22Rv1 (cell line): ENCODE data around the gene GOLGA8J.
"Not testable (repeated sequence)": the region's sequence is repeated elsewhere in the genome, so short reads cannot be mapped to it uniquely, and the experiment has no call there.

Source experiments
- H3K27ac ChIP-seq: fragments of 450-650 bp; 2 replicates; pipeline ENCODE4 v1.5.1; 2017
- CTCF ChIP-seq: fragments of 450-650 bp; IDR thresholded peaks from 2 replicates; pipeline ENCODE4 v1.5.1; 2017; ENCODE audit warnings: mild to moderate bottlenecking
- ZFX ChIP-seq: fragments of 450-650 bp; IDR thresholded peaks from 2 replicates; pipeline ENCODE4 v1.6.1; 2017; ENCODE audit warnings: antibody characterized with exemption, borderline replicate concordance

GOLGA8J gene

DNA sequence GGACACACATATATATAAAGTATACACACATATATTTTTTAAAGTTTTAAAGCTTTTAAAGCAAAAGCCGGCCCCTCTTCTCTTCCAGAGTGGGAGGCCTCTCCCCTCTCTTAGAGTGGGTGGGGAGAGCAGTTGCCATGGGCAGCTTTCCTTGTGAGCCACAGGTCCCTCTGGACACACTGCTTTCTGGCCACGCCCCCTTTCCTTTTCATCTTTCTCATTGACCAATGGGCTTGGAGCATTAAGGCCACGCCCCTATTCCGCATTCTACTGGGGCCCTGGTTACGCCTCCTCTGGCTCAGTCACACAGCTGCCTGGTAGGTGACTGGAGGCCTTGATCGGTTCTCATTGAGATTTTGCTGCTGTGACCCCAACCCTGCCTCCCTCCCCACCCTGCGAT is at the start of gene GOLGA8J:
TSS of gene GOLGA8J (plus strand) at position 301 of the 400 bp plus-strand sequence. CDS start at position 399, 98 bp downstream.
- not testable (repeated sequence) for H3K27ac ChIP-seq

DNA sequence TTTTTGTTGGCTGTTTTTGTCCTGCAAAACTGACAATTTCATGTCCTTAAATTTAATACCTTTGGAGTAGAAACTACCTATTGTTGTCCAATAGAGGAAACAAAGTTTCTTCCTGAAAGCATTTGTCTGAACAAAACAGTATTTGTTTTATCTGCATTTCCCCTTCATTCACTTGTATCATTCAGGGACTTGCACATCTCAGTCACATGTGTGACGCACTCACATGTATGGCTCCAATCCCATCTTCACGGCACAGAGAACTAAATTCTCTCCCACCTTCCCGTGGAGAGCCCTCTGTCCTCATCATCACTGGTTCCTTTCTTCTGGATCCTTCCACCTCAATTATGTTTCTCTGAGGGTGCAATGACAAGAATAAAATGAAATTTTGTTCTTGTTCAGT is 49.5 kb upstream of the GOLGA8J start:
- H3K27ac ChIP-seq, result no peak overlapping the region
- TF ChIP-seq ZFX (no peak), CTCF (no peak)

DNA sequence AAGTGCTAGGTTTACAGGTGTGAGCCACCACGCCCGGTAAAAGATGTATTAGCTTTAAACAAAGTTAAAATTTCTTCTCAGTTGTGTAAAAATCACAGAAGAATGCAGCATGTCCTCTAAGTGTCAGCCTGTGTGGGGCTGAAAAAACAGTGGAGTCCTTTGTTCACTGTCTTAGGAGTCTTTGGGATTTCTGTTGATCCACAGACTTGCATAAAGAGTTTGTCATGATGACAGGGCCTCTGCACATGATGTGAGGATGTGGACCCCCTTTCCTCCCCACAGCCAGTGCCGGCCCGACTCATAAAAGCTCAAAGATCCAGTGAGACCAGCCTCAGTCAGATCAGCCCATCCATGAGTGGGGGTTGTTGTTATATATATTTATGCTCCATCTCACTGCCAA is 49.0 kb upstream of the GOLGA8J start:
- no peak overlapping the region for H3K27ac ChIP-seq
- TF ChIP-seq CTCF (no peak), ZFX (no peak)

- no peak overlapping the region for H3K27ac ChIP-seq
- no peak for TF ChIP-seq ZFX
- TF ChIP-seq CTCF, result no peak
Measured at GRCh38 chr15:30036036-30036703, 46.6 kb upstream of the GOLGA8J start.

- TF ChIP-seq CTCF (no peak), ZFX (no peak)
- no peak overlapping the region for H3K27ac ChIP-seq
Measured at GRCh38 chr15:30038667-30039523, 43.9 kb upstream of the GOLGA8J start.

GRCh38 chr15:30041868-30042267 is 40.9 kb upstream of the GOLGA8J start:
- TF ChIP-seq CTCF, result no peak
- TF ChIP-seq ZFX, result no peak

DNA sequence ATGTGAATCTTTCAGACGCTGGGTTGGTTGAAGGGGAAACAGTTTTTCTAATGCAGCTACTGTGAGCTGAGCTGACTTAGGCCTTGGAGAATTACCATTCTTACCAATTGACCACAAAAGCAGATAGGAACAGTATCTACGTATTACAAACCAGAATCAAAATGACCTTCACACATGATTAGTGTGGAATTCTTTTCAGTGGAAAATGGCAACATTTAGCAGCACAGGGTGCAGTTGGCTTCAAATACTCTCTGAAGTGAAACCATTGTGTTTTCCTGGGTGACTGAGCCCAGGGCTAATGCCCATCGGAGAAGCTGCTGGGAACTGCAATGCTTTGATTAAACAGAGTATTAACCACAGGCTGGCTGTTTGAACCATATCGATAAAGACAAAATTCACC is 40.2 kb upstream of the GOLGA8J start:
- no peak for TF ChIP-seq ZFX
- TF ChIP-seq CTCF, result no peak
- H3K27ac ChIP-seq, result no peak overlapping the region

More at GRCh38 chr15:30041868-30042267, 40.9 kb upstream of the GOLGA8J start:
- no peak overlapping the region for H3K27ac ChIP-seq
